Testis (tissue), 3 donors: ENCODE results near the gene FBXO21. TPM values are rescaled to one million over a fixed set of nuclear protein-coding genes. Genes with fewer than 3 reads are reported as not detected.

ENCODE experiments used
- DNase-seq: peaks from one replicate; pipeline ENCODE4 v3.0.0-alpha.2; 2019
- H3K27ac ChIP-seq, 2 donors: fragments of 200-600 bp; sonication (generic); one replicate each; pipeline ENCODE4 v1.5.1; 2019
- H3K27me3 ChIP-seq: fragments of 200-600 bp; sonication (generic); one replicate; pipeline ENCODE4 v1.5.1; 2019
- H3K36me3 ChIP-seq: fragments of 200-600 bp; sonication (generic); one replicate; pipeline ENCODE4 v1.5.1; 2017; ENCODE audit warnings: low read depth; ENCODE audit errors: missing control alignments
- H3K4me1 ChIP-seq: fragments of 200-600 bp; sonication (generic); one replicate; pipeline ENCODE4 v1.5.1; 2019
- H3K4me3 ChIP-seq, 2 donors: fragments of 200-600 bp; sonication (generic); one replicate each; pipeline ENCODE4 v1.5.1; 2017 to 2019
- H3K9me3 ChIP-seq: fragments of 200-600 bp; sonication (generic); one replicate; pipeline ENCODE4 v1.5.1; 2017
- POLR2A ChIP-seq: fragments of 450-650 bp; IDR thresholded peaks from one replicate; pipeline ENCODE4 v1.6.1; 2017; ENCODE audit warnings: antibody characterized with exemption, mild to moderate bottlenecking, moderate library complexity
- WGBS, 2 donors: methylation state at CpG; one replicate each; pipeline ENCODE4 v1.1.5; 2018; 5-methylcytosine and 5-hydroxymethylcytosine counted together
- intact Hi-C: fragments of 100-400 bp; cut with DNase I; formaldehyde crosslinking; loops from one replicate; pipeline ENCODE4 v1.15.1; 2023; ENCODE audit warnings: low total_unique reads
- polyA plus RNA-seq: library from polyadenylated mRNA; stranded (reverse); fragments of 350-450 nt; fragmentation: Illumina TruSeq; extraction: RNeasy Lipid Tissue Mini Kit (QIAGEN cat#74804); gene quantifications from one replicate; pipeline ENCODE4 v1.2.3, GENCODE V29; 2014; ENCODE audit warnings: low read depth, low replicate concordance; ENCODE audit not compliant: insufficient read depth
- total RNA-seq, 2 donors: library from RNA; depleted of rRNA; stranded (reverse); fragments of >200 nt; gene quantifications; one replicate each; pipeline ENCODE4 v1.2.3, GENCODE V29; 2016
- TF ChIP-seq, protein P1 (sequence below), 3 experiments: fragments of 450-650 bp in 2 of 3; fragments of 200-600 bp in 1 of 3; sonication (generic) in 1 of 3; IDR thresholded peaks; one replicate each; pipeline ENCODE4 v1.5.1; 2016 to 2019; ENCODE audit warnings: antibody characterized with exemption in 3 of 3, mild to moderate bottlenecking in 2 of 3, moderate library complexity in 1 of 3

FBXO21 gene
- total and polyA plus RNA-seq, 3 donors from 2014 or later: 101 to 519 (median 290) TPM

- H3K36me3 ChIP-seq: no peaks in the 10 kb centered on the region
- TF ChIP-seq, protein P1, sequence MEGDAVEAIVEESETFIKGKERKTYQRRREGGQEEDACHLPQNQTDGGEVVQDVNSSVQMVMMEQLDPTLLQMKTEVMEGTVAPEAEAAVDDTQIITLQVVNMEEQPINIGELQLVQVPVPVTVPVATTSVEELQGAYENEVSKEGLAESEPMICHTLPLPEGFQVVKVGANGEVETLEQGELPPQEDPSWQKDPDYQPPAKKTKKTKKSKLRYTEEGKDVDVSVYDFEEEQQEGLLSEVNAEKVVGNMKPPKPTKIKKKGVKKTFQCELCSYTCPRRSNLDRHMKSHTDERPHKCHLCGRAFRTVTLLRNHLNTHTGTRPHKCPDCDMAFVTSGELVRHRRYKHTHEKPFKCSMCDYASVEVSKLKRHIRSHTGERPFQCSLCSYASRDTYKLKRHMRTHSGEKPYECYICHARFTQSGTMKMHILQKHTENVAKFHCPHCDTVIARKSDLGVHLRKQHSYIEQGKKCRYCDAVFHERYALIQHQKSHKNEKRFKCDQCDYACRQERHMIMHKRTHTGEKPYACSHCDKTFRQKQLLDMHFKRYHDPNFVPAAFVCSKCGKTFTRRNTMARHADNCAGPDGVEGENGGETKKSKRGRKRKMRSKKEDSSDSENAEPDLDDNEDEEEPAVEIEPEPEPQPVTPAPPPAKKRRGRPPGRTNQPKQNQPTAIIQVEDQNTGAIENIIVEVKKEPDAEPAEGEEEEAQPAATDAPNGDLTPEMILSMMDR (IDR thresholded peaks at IDR 0.05): no peak
- no peak for TF ChIP-seq POLR2A
- peak overlapping the region; percentile 49 to 72 for H3K27ac ChIP-seq
- intact Hi-C loops: no loop called here
- H3K4me1 ChIP-seq: peaks cover 59% of the 10 kb centered on the region
- WGBS, 2 donors: 57 to 74% methylated on average over 3 of the region's 3 CpGs
- H3K27me3 ChIP-seq: no peaks in the 10 kb centered on the region
- no peak overlapping the region for H3K4me3 ChIP-seq
- no peak for DNase-seq
- no peaks in the 10 kb centered on the region for H3K9me3 ChIP-seq
Measured at GRCh38 chr12:117168976-117169375, 21.3 kb downstream of the FBXO21 start.

DNA sequence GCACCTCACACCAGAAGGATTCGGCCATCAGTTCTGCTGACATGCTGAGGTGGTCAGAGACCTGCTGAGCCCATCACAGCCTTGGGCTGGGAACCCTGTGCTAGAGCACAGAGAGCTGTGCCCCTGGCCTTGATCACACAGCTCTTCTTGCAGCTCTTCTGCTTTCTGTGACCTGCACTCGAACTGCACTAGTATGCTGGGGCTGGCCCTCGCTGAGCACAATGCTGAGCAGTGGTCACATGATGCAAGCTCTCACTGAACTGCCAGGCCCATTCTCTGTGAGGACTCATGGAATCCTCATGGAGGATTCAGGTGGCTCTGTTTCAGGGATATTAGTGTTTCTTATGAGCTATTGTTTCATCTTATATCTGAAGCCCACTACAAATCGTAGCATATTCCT lies 22.5 kb downstream of the FBXO21 start:
- intact Hi-C loops: no loop called here
- Histone ChIP-seq H3K4me1 (peaks cover 64% of the 10 kb centered on the region), H3K27ac (peak overlapping the region; percentile 72 to 79), H3K27me3 (no peaks in the 10 kb centered on the region), H3K4me3 (no peak overlapping the region), H3K9me3 (no peaks in the 10 kb centered on the region), H3K36me3 (no peaks in the 10 kb centered on the region)
- DNase-seq: no peak
- WGBS, 2 donors: 67 to 85% methylated on average over 3 to 4 of the region's 4 CpGs
- TF ChIP-seq POLR2A: no peak
- TF ChIP-seq, protein P1 (IDR thresholded peaks at IDR 0.05): no peak

- Histone ChIP-seq H3K27me3 (no peaks in the 10 kb centered on the region), H3K9me3 (no peaks in the 10 kb centered on the region), H3K4me1 (peaks cover 72% of the 10 kb centered on the region), H3K27ac (peak overlapping the region; percentile 72 to 79), H3K4me3 (no peak overlapping the region), H3K36me3 (no peaks in the 10 kb centered on the region)
- 39 to 57% methylated on average over 4 of the region's 4 CpGs for WGBS, 2 donors
- intact Hi-C loops: no loop called here
- TF ChIP-seq, protein P1 (IDR thresholded peaks at IDR 0.05): no peak
- no peak for TF ChIP-seq POLR2A
- no peak for DNase-seq
Measured at GRCh38 chr12:117166107-117166506, 24.2 kb downstream of the FBXO21 start.

DNA sequence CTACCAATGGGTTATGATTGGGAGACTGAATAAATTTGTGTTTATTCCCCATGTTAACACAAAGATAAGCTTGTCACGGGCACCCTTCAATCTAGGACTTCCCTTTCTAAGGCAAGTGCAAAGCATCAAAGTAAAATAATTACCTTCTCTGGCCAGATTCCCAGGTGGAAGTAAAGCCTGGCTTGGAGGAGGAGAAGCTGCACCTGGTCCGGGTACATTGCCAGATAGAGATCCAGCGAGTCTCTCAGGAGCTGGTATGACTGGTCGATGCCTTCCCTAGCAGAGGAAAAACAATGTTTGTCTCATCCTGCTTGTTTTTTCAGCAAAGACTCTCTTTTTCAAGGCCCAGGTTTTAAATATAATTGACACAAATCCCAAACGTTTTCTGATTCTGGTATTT lies 24.9 kb downstream of the FBXO21 start:
- H3K27me3 ChIP-seq: no peaks in the 10 kb centered on the region
- no peaks in the 10 kb centered on the region for H3K9me3 ChIP-seq
- TF ChIP-seq, protein P1 (IDR thresholded peaks at IDR 0.05): no peak
- TF ChIP-seq POLR2A: no peak
- intact Hi-C loops: no loop called here
- peak overlapping the region; percentile 61 to 72 for H3K27ac ChIP-seq
- 58 to 64% methylated on average over 5 of the region's 5 CpGs for WGBS, 2 donors
- peaks cover 74% of the 10 kb centered on the region for H3K4me1 ChIP-seq
- H3K4me3 ChIP-seq: no peak overlapping the region
- DNase-seq: no peak
- H3K36me3 ChIP-seq: no peaks in the 10 kb centered on the region

GRCh38 chr12:117162633-117163032 lies 27.6 kb downstream of the FBXO21 start:
- TF ChIP-seq, protein P1 (IDR thresholded peaks at IDR 0.05): no peak
- no peak for TF ChIP-seq POLR2A
- intact Hi-C loops: no loop called here
- no peaks in the 10 kb centered on the region for H3K9me3 ChIP-seq
- H3K27me3 ChIP-seq: no peaks in the 10 kb centered on the region
- DNase-seq: no peak
- peaks cover 80% of the 10 kb centered on the region for H3K4me1 ChIP-seq
- H3K27ac ChIP-seq: peak overlapping the region; percentile 71 to 72
- WGBS, 2 donors: 36 to 56% methylated on average over 7 of the region's 7 CpGs
- no peak overlapping the region for H3K4me3 ChIP-seq
- no peaks in the 10 kb centered on the region for H3K36me3 ChIP-seq
